Adrenal gland (tissue), 12 donors: ENCODE data around the gene IL17RC. TPM values are rescaled to one million over a fixed set of nuclear protein-coding genes. Genes with fewer than 3 reads are reported as not detected.

Experiments
- DNase-seq, 7 donors: peaks; one replicate each; pipeline ENCODE4 v3.0.0-alpha.2; 2019 to 2020
- H3K27ac ChIP-seq, 5 donors: fragments of 200-600 bp; sonication (generic) in 4 of 5; 1 replicate in 3 of 5; 2 replicates in 2 of 5; pipeline versions ENCODE4 v1.5.1 to v1.8.0; 2016 to 2020; ENCODE audit warnings: mild to moderate bottlenecking in 1 of 5
- H3K27me3 ChIP-seq: fragments of 200-600 bp; 2 replicates; pipeline ENCODE4 v1.8.0; 2021
- H3K36me3 ChIP-seq, 2 donors: fragments of 200-600 bp; replicated peaks in 1 of 2; 1 replicate in 1 of 2; 2 replicates in 1 of 2; pipeline versions ENCODE4 v1.5.1 to v1.8.0; 2018 to 2022
- H3K4me1 ChIP-seq, 2 donors: fragments of 200-600 bp; replicated peaks in 1 of 2; 1 replicate in 1 of 2; 2 replicates in 1 of 2; pipeline versions ENCODE4 v1.5.1 to v1.8.0; 2018 to 2021
- H3K4me3 ChIP-seq, 4 donors: fragments of 200-600 bp; sonication (generic) in 3 of 4; one replicate each; pipeline ENCODE4 v1.5.1; 2016 to 2018
- H3K9me3 ChIP-seq, 3 donors: fragments of 200-600 bp; sonication (generic) in 1 of 3; replicated peaks in 1 of 3; 1 replicate in 2 of 3; 2 replicates in 1 of 3; pipeline versions ENCODE4 v1.5.1 to v1.8.0; 2016 to 2021
- CTCF ChIP-seq, 6 experiments: fragments of 450-650 bp in 4 of 6; fragments of 200-600 bp in 2 of 6; sonication (generic) in 1 of 6; IDR thresholded peaks; 1 replicate in 5 of 6; 2 replicates in 1 of 6; pipeline versions ENCODE4 v1.5.1 to v1.8.0; 2016 to 2021; ENCODE audit warnings: antibody characterized with exemption in 6 of 6, mild to moderate bottlenecking in 2 of 6, moderate library complexity in 1 of 6
- POLR2A ChIP-seq, 2 donors: fragments of 450-650 bp; IDR thresholded peaks; one replicate each; pipeline ENCODE4 v1.6.1; 2017; ENCODE audit warnings: antibody characterized with exemption in 2 of 2, mild to moderate bottlenecking in 2 of 2, moderate library complexity in 1 of 2
- WGBS, 4 donors: extraction: QIAGEN DNeasy Blood & Tissue Kit in 2 of 4; methylation state at CpG; one replicate each; pipeline versions ENCODE4 v1.1.5 to v1.1.7; 2013 to 2017; 5-methylcytosine and 5-hydroxymethylcytosine counted together
- intact Hi-C, 2 donors: fragments of 100-400 bp; cut with DNase I; formaldehyde crosslinking; loops; one replicate each; pipeline versions ENCODE4 v1.14.1 to v1.15.0; 2022 to 2023
- polyA plus RNA-seq, 3 donors: library from polyadenylated mRNA; stranded (reverse); fragments of 200-250 nt in 2 of 3; fragments of 350-450 nt in 1 of 3; fragmentation: Illumina TruSeq in 1 of 3; extraction: RNeasy Lipid Tissue Mini Kit (QIAGEN cat#74804) in 1 of 3; gene quantifications; one replicate each; pipeline ENCODE4 v1.2.3, GENCODE V29; 2013 to 2014
- small RNA-seq, 2 donors: library from RNA; depleted of rRNA; stranded (forward); fragments of <200 nt; gene quantifications; one replicate each; pipeline ENCODE3, GENCODE V24; 2016
- total RNA-seq, 9 donors: library from RNA; depleted of rRNA in 4 of 9; stranded (reverse); fragments of >200 nt in 4 of 9; fragments of 120-200 nt in 1 of 9; fragmentation: NEBNext Ultra II Directional in 1 of 9; extraction: Animal tissue kit (Norgen Biotek cat#: 25700) in 1 of 9; gene quantifications; one replicate each; pipeline versions ENCODE4 v1.1.0 to v1.2.4, GENCODE V29; 2013 to 2023
- donor health status: healthy with polysubstance abuse.
- donor health status: Bipolar disorder and iron deficiency.
- donor health status: DM: yes; HTN: yes; CAD: no.
- donor health status: DM: no; HTN: no; CAD: no.
- donor health status: DM: no; HTN: no; CAD: no.
- donor health status: DM: yes; HTN: yes; CAD: no.

The IL17RC gene
- total and polyA plus RNA-seq, 12 donors = 20.5 to 283 (median 90.4) TPM

- WGBS, 4 donors = 27 to 33% (median 31%) methylated on average over 7 of the region's 7 CpGs
- Histone ChIP-seq H3K9me3 (no peaks in the 10 kb centered on the region), H3K27ac (peak overlapping the region; percentile 26 to 81 (median 58)), H3K36me3 (peaks cover 0 to 33% of the 10 kb centered on the region in 2 donors), H3K27me3 (no peaks in the 10 kb centered on the region), H3K4me3 (peak overlapping the region in 1 of 4 donors; percentile 15), H3K4me1 (peaks cover 9 to 16% of the 10 kb centered on the region in 2 donors)
- intact Hi-C loops = no loop called here
- DNase-seq = peak; percentile 67 to 94 (median 89)
- no peak for TF ChIP-seq POLR2A (IDR thresholded peaks at IDR 0.05)
- no peak for TF ChIP-seq CTCF (IDR thresholded peaks at IDR 0.05)
Observed at GRCh38 chr3:9976721-9977709, 60.1 kb downstream of the IL17RC start.

- DNase-seq = no peak
- H3K4me1 ChIP-seq = peaks cover 9 to 24% of the 10 kb centered on the region in 2 donors
- H3K27me3 ChIP-seq = no peaks in the 10 kb centered on the region
- H3K36me3 ChIP-seq = peaks cover 0 to 15% of the 10 kb centered on the region in 2 donors
- H3K27ac ChIP-seq = no peak overlapping the region
- intact Hi-C loops = no loop called here
- no peak overlapping the region for H3K4me3 ChIP-seq
- TF ChIP-seq CTCF (IDR thresholded peaks at IDR 0.05) (no peak), POLR2A (IDR thresholded peaks at IDR 0.05) (no peak)
- no peaks in the 10 kb centered on the region for H3K9me3 ChIP-seq
- WGBS, 4 donors = 87 to 90% (median 88%) methylated on average over 8 of the region's 8 CpGs
Observed at GRCh38 chr3:9978710-9979305, 61.9 kb downstream of the IL17RC start.

GRCh38 chr3:9980251-9980650, 63.4 kb downstream of the IL17RC start:
- whole genome bisulfite sequencing, 4 donors = 86 to 96% (median 91%) methylated on average over 2 of the region's 2 CpGs
- DNase-seq = peak in 1 of 7 donors; percentile 1
- no peak for TF ChIP-seq POLR2A (IDR thresholded peaks at IDR 0.05)
- TF ChIP-seq CTCF (IDR thresholded peaks at IDR 0.05) = no peak
- intact Hi-C loops = no loop called here
- Histone ChIP-seq H3K36me3 (peaks cover 0 to 4% of the 10 kb centered on the region in 2 donors), H3K27ac (no peak overlapping the region), H3K27me3 (no peaks in the 10 kb centered on the region), H3K9me3 (no peaks in the 10 kb centered on the region), H3K4me1 (peaks cover 10 to 27% of the 10 kb centered on the region in 2 donors), H3K4me3 (no peak overlapping the region)

Small RNAs within 50 kb of the gene (small RNA-seq; reads per million reads assigned to genes)
- gene RNU6-882P = 0 reads per million in 2 donors

Other genes starting within 250 kb of the IL17RC start
- gene CPNE9, start 213.3 kb upstream of the IL17RC start, total RNA-seq = 1 to 10 TPM in 4 of 9 donors, under 1 TPM in 4, not detected in 1; 0.11 to 2.1 (median 1.1) TPM
- 1 to 10 TPM; 1.6 to 9.2 (median 4.0) TPM for gene CPNE9, start 213.3 kb upstream of the IL17RC start, polyA plus RNA-seq
- 10 to 100 TPM; 10.6 to 18.7 (median 15.0) TPM for gene BRPF1, start 185.4 kb upstream of the IL17RC start, total RNA-seq
- gene BRPF1, start 185.4 kb upstream of the IL17RC start, polyA plus RNA-seq = 10 to 100 TPM in 2 of 3 donors, 1 to 10 TPM in 1; 7.4 to 14.6 (median 12.4) TPM
- gene OGG1, start 167.1 kb upstream of the IL17RC start, total RNA-seq = 10 to 100 TPM; 13.3 to 34.9 (median 22.3) TPM
- 10 to 100 TPM; 16.0 to 25.6 (median 21.2) TPM for gene OGG1, start 167.1 kb upstream of the IL17RC start, polyA plus RNA-seq
- gene CAMK1, start 147.2 kb upstream of the IL17RC start, total RNA-seq = 100 to 1,000 TPM in 7 of 9 donors, 10 to 100 TPM in 2; 12.7 to 261 (median 172) TPM
- 100 to 1,000 TPM in 2 of 3 donors, 10 to 100 TPM in 1; 51.5 to 281 (median 260) TPM for gene CAMK1, start 147.2 kb upstream of the IL17RC start, polyA plus RNA-seq
- 100 to 1,000 TPM in 5 of 9 donors, 10 to 100 TPM in 4; 59.1 to 148 (median 114) TPM for gene TADA3, start 124.6 kb upstream of the IL17RC start, total RNA-seq
- gene TADA3, start 124.6 kb upstream of the IL17RC start, polyA plus RNA-seq = 100 to 1,000 TPM in 2 of 3 donors, 10 to 100 TPM in 1; 49.7 to 133 (median 117) TPM
- gene ARPC4, start 124.0 kb upstream of the IL17RC start, total RNA-seq = 100 to 1,000 TPM; 138 to 249 (median 180) TPM
- gene ARPC4, start 124.0 kb upstream of the IL17RC start, polyA plus RNA-seq = 100 to 1,000 TPM in 1 of 3 donors, 10 to 100 TPM in 2; 75.8 to 140 (median 77.4) TPM
- 10 to 100 TPM; 13.8 to 68.0 (median 39.5) TPM for gene TTLL3, start 106.8 kb upstream of the IL17RC start, total RNA-seq
- gene TTLL3, start 106.8 kb upstream of the IL17RC start, polyA plus RNA-seq = 100 to 1,000 TPM in 2 of 3 donors, 10 to 100 TPM in 1; 10.1 to 214 (median 146) TPM
- gene RPUSD3, start 73.1 kb upstream of the IL17RC start, total RNA-seq = 100 to 1,000 TPM in 1 of 9 donors, 10 to 100 TPM in 8; 21.5 to 116 (median 50.8) TPM
- 10 to 100 TPM; 27.7 to 47.9 (median 35.1) TPM for gene RPUSD3, start 73.1 kb upstream of the IL17RC start, polyA plus RNA-seq
- 1 to 10 TPM in 5 of 9 donors, under 1 TPM in 3, not detected in 1; 0.22 to 5.9 (median 1.2) TPM for gene CIDEC, start 36.8 kb upstream of the IL17RC start, total RNA-seq
- 100 to 1,000 TPM in 1 of 3 donors, 1 to 10 TPM in 1, under 1 TPM in 1; 0.38 to 108 (median 3.9) TPM for gene CIDEC, start 36.8 kb upstream of the IL17RC start, polyA plus RNA-seq
- 100 to 1,000 TPM in 2 of 9 donors, 10 to 100 TPM in 7; 47.2 to 116 (median 60.9) TPM for gene JAGN1, start 26.5 kb upstream of the IL17RC start, total RNA-seq
- 10 to 100 TPM; 31.4 to 69.7 (median 58.2) TPM for gene JAGN1, start 26.5 kb upstream of the IL17RC start, polyA plus RNA-seq
- 1 to 10 TPM in 6 of 9 donors, under 1 TPM in 3; 0.22 to 3.3 (median 1.4) TPM for gene IL17RE, start 14.2 kb upstream of the IL17RC start, total RNA-seq
- gene IL17RE, start 14.2 kb upstream of the IL17RC start, polyA plus RNA-seq = 1 to 10 TPM in 2 of 3 donors, under 1 TPM in 1; 0.51 to 4.3 (median 2.3) TPM
- gene CRELD1, start 16.7 kb downstream of the IL17RC start, total RNA-seq = 10 to 100 TPM; 28.8 to 95.4 (median 45.1) TPM
- gene CRELD1, start 16.7 kb downstream of the IL17RC start, polyA plus RNA-seq = 100 to 1,000 TPM in 1 of 3 donors, 10 to 100 TPM in 2; 30.2 to 137 (median 66.3) TPM
- gene PRRT3, start 35.3 kb downstream of the IL17RC start, total RNA-seq = 1 to 10 TPM in 7 of 9 donors, under 1 TPM in 2; 0.30 to 6.4 (median 3.3) TPM
- gene PRRT3, start 35.3 kb downstream of the IL17RC start, polyA plus RNA-seq = 1 to 10 TPM; 2.2 to 2.9 (median 2.5) TPM
- gene EMC3, start 69.7 kb downstream of the IL17RC start, total RNA-seq = 100 to 1,000 TPM in 6 of 9 donors, 10 to 100 TPM in 3; 49.9 to 141 (median 111) TPM
- 100 to 1,000 TPM in 1 of 3 donors, 10 to 100 TPM in 2; 11.3 to 191 (median 37.6) TPM for gene EMC3, start 69.7 kb downstream of the IL17RC start, polyA plus RNA-seq
- gene FANCD2, start 109.3 kb downstream of the IL17RC start, total RNA-seq = 10 to 100 TPM in 1 of 9 donors, 1 to 10 TPM in 6, under 1 TPM in 2; 0.48 to 14.5 (median 2.6) TPM
- 1 to 10 TPM; 1.2 to 3.8 (median 2.5) TPM for gene FANCD2, start 109.3 kb downstream of the IL17RC start, polyA plus RNA-seq
- gene FANCD2OS, start 191.2 kb downstream of the IL17RC start, total RNA-seq = not detected
- gene FANCD2OS, start 191.2 kb downstream of the IL17RC start, polyA plus RNA-seq = not detected
- 100 to 1,000 TPM in 6 of 9 donors, 10 to 100 TPM in 3; 41.7 to 161 (median 109) TPM for gene BRK1, start 198.6 kb downstream of the IL17RC start, total RNA-seq
- gene BRK1, start 198.6 kb downstream of the IL17RC start, polyA plus RNA-seq = 100 to 1,000 TPM in 1 of 3 donors, 10 to 100 TPM in 2; 78.2 to 171 (median 94.1) TPM
- 10 to 100 TPM; 27.9 to 59.7 (median 43.8) TPM for gene VHL, start 224.7 kb downstream of the IL17RC start, total RNA-seq
- gene VHL, start 224.7 kb downstream of the IL17RC start, polyA plus RNA-seq = 10 to 100 TPM; 22.3 to 29.9 (median 28.4) TPM
- gene IRAK2, start 247.8 kb downstream of the IL17RC start, total RNA-seq = 1 to 10 TPM; 2.5 to 8.7 (median 6.2) TPM
- 1 to 10 TPM; 2.1 to 3.7 (median 2.3) TPM for gene IRAK2, start 247.8 kb downstream of the IL17RC start, polyA plus RNA-seq